ENCODE measurements around the gene ALAS1. TPM values are rescaled to one million over a fixed set of nuclear protein-coding genes. Genes with fewer than 3 reads are reported as not detected.

Gene ALAS1
- total RNA-seq, 1 experiment from 2014 or later, result 58.6 TPM

GRCh38 chr3:52213901-52214300 lies 15.9 kb downstream of the ALAS1 start:
- Histone ChIP-seq H3K9me3 (ENCODE audit: low read depth, low read length, poor library complexity, severe bottlenecking) (no peaks in the 10 kb centered on the region), H3K27ac (ENCODE audit: low read depth, low read length, poor library complexity, severe bottlenecking) (no peak overlapping the region), H3K27me3 (replicated peaks; ENCODE audit: insufficient read depth, low read depth, low read length, poor library complexity) (no peaks in the 10 kb centered on the region), H3K4me1 (ENCODE audit: insufficient read depth, low read length, poor library complexity, severe bottlenecking) (no peaks in the 10 kb centered on the region), H3K36me3 (ENCODE audit: insufficient read depth, low read length, poor library complexity, severe bottlenecking) (peaks cover 22% of the 10 kb centered on the region), H3K4me3 (ENCODE audit: low read depth, low read length, poor library complexity, severe bottlenecking) (no peak overlapping the region)
- no peak for TF ChIP-seq CTCF (conservative IDR thresholded peaks at IDR 0.05; ENCODE audit: low read depth, low read length)
- TF ChIP-seq EZH2 (IDR thresholded peaks at IDR 0.05; ENCODE audit: borderline replicate concordance, low read depth, low read length, poor library complexity, severe bottlenecking), result no peak
- no peak for DNase-seq (ENCODE audit: low spot score)
- ChIA-PET POLR2A (ENCODE audit: low non-redundant PET) (no interaction called here), CTCF (no interaction called here)
- intact Hi-C loops (cut with micrococcal nuclease; ENCODE audit: unreplicated experiment), result no loop called here
- BruUV-seq (replicated peaks), result no TSS peak

- POLR2A ChIA-PET (ENCODE audit: low non-redundant PET), result no interaction called here
- Histone ChIP-seq H3K27me3 (replicated peaks; ENCODE audit: insufficient read depth, low read depth, low read length, poor library complexity) (no peaks in the 10 kb centered on the region), H3K4me3 (ENCODE audit: low read depth, low read length, poor library complexity, severe bottlenecking) (no peak overlapping the region), H3K4me1 (ENCODE audit: insufficient read depth, low read length, poor library complexity, severe bottlenecking) (no peaks in the 10 kb centered on the region), H3K9me3 (ENCODE audit: low read depth, low read length, poor library complexity, severe bottlenecking) (no peaks in the 10 kb centered on the region), H3K36me3 (ENCODE audit: insufficient read depth, low read length, poor library complexity, severe bottlenecking) (peaks cover 22% of the 10 kb centered on the region), H3K27ac (ENCODE audit: low read depth, low read length, poor library complexity, severe bottlenecking) (no peak overlapping the region)
- TF ChIP-seq EZH2 (IDR thresholded peaks at IDR 0.05; ENCODE audit: borderline replicate concordance, low read depth, low read length, poor library complexity, severe bottlenecking), result no peak
- no peak for TF ChIP-seq CTCF (conservative IDR thresholded peaks at IDR 0.05; ENCODE audit: low read depth, low read length)
- CTCF ChIA-PET, result no interaction called here
- BruUV-seq (replicated peaks), result no TSS peak
- DNase-seq (ENCODE audit: low spot score), result no peak
- intact Hi-C loops (cut with micrococcal nuclease; ENCODE audit: unreplicated experiment), result no loop called here
Observed at GRCh38 chr3:52215351-52215750, 17.4 kb downstream of the ALAS1 start.

- Histone ChIP-seq H3K36me3 (ENCODE audit: insufficient read depth, low read length, poor library complexity, severe bottlenecking) (peaks cover 14% of the 10 kb centered on the region), H3K27ac (ENCODE audit: low read depth, low read length, poor library complexity, severe bottlenecking) (no peak overlapping the region), H3K4me3 (ENCODE audit: low read depth, low read length, poor library complexity, severe bottlenecking) (no peak overlapping the region), H3K4me1 (ENCODE audit: insufficient read depth, low read length, poor library complexity, severe bottlenecking) (no peaks in the 10 kb centered on the region), H3K9me3 (ENCODE audit: low read depth, low read length, poor library complexity, severe bottlenecking) (no peaks in the 10 kb centered on the region), H3K27me3 (replicated peaks; ENCODE audit: insufficient read depth, low read depth, low read length, poor library complexity) (no peaks in the 10 kb centered on the region)
- DNase-seq (ENCODE audit: low spot score), result no peak
- TF ChIP-seq EZH2 (IDR thresholded peaks at IDR 0.05; ENCODE audit: borderline replicate concordance, low read depth, low read length, poor library complexity, severe bottlenecking) (no peak), CTCF (conservative IDR thresholded peaks at IDR 0.05; ENCODE audit: low read depth, low read length) (no peak)
- POLR2A ChIA-PET (ENCODE audit: low non-redundant PET), result no interaction called here
- CTCF ChIA-PET, result no interaction called here
- no TSS peak for BruUV-seq (replicated peaks)
- intact Hi-C loops (cut with micrococcal nuclease; ENCODE audit: unreplicated experiment), result no loop called here
Observed at GRCh38 chr3:52216585-52217408, 18.8 kb downstream of the ALAS1 start.

Data from A673 (cell line).